ENCODE measurements around the gene FSIP1. TPM values are rescaled to one million over a fixed set of nuclear protein-coding genes. Genes with fewer than 3 reads are reported as not detected.

FSIP1 gene
- total RNA-seq, 2 experiments from 2014 or later: 0.62 to 0.74 TPM

DNA sequence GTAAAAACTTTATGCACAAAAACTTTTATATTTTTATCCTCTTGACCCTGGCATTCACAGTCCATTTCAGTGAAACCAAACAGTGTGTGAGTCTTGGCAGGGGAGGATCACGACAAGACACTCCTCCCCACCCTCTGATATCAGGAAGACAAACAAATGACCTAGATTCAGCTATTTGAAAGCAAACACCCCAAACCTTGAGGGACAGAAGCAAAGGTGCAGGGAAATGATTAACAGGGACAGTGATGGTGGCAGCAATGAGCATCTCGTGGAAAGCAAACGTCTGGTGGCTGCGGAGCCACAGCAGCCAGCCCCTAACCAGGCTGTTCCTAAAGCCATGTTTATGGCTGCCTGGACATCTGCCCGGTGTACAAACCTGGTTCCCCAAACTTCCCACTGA, 52.1 kb downstream of the FSIP1 start:
- no peaks in the 10 kb centered on the region for H3K4me1 Mint-ChIP-seq
- H3K9me3 Mint-ChIP-seq: no peaks in the 10 kb centered on the region
- H3K36me3 Mint-ChIP-seq: no peaks in the 10 kb centered on the region
- H3K27me3 Mint-ChIP-seq: peaks cover 12% of the 10 kb centered on the region
- no peak overlapping the region for H3K4me3 Mint-ChIP-seq
- H3K27ac Mint-ChIP-seq: no peak overlapping the region
- DNase-seq: no peak

DNA sequence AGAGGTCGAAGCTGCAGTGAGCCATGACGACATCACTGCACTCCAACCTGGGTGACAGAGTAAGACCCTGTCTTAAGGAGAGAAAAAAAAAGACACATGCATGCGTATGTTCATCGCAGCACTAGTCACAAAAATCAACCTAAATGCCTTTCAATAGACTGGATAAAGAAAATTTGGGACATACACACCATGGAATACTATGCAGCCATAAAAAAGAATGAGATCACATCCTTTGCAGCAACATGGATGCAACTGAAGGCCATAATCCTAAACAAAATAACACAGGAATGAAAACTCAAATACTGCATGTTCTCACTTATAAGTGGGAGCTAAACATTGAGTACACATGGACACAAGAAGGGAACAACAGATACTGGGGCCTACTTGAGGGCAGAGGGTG, 53.1 kb downstream of the FSIP1 start:
- Mint-ChIP-seq H3K4me3 (no peak overlapping the region), H3K36me3 (no peaks in the 10 kb centered on the region), H3K4me1 (no peaks in the 10 kb centered on the region), H3K27ac (no peak overlapping the region), H3K27me3 (peaks cover 15% of the 10 kb centered on the region), H3K9me3 (no peaks in the 10 kb centered on the region)
- DNase-seq: no peak

DNA sequence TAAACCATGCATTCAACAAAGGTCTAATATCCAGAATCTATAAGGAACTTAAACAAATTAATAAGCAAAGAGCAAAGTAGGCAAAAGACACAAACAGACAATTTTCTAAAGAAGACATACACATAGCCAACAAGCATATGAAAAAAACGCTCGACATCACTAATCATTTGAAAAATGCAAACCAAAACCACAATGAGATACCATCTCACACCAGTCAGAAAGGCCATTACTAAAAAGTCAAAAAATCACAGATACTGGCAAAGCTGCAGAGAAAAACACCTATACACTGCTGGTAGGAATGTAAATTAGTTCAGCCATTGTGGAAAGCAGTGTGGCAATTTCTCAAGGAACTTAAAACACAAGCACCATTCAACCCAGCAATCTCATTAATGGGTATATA, 53.8 kb downstream of the FSIP1 start:
- Mint-ChIP-seq H3K4me1 (no peaks in the 10 kb centered on the region), H3K36me3 (no peaks in the 10 kb centered on the region), H3K4me3 (no peak overlapping the region), H3K27me3 (peaks cover 18% of the 10 kb centered on the region), H3K27ac (no peak overlapping the region), H3K9me3 (no peaks in the 10 kb centered on the region)
- DNase-seq: no peak

DNA sequence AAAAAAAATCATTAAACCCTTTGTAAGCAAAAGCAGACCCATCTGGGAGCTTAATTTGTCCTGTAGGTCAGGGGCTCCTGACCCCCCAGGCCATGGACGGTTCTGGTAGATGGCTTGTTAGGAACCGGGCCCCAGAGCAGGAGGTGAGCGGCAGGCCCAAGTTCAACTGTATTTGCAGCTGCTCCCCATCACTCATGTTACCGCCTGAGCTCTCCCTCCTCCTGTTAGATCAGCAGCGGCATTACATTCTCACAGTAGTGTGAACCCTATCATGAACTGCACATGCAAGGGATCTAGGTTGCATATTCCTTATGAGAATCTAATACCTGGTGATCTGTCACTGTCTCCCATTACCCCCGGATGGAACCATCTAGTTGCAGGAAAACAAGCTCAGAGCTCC, 60.7 kb downstream of the FSIP1 start:
- DNase-seq: no peak
- Mint-ChIP-seq H3K9me3 (no peaks in the 10 kb centered on the region), H3K36me3 (no peaks in the 10 kb centered on the region), H3K27me3 (peaks cover 7% of the 10 kb centered on the region), H3K4me1 (peaks cover 7% of the 10 kb centered on the region), H3K4me3 (no peak overlapping the region), H3K27ac (no peak overlapping the region)

DNA sequence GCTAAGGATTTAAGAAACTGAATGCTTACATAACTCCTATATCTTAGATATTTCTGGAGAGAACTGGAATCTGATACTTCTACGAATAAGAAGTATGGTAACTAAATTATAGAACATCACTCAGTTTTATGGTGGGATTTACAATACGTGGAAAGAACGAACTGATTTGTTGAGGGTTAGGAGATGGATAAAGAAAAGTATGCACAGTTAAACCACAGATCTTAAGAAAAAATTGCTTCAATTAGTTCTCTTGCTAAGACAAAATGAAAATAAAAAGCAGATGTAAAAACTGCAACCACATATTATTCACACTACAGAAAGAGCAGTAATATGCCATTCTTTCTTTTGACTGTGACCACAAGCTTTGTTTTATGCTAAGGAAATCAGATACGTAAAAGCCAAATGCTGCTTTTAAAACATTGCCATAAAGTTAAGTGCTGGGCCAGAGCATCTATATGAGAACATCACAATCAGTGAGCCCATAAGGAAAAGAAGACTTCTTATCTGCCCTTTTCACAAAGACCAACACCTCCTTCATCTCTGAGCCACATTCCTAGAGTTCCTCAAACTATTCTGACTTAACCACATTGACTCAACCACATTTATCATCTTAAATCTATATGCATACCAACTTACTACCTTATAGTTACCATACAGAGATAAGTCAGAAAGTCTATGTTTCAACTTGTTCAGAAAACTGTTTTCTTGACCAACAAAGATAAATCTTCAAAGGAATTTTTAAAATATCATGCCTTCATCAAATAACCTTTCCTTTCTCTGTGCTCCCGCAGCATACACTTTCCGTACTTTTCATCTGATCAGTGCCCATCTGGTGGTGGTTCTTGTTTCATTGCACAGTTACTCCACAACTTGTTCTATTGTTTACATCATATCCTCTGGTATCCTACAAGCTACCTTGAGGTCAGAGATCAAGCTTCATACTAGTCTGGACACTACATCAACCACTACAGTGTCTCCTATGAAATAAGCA, 61.7 kb downstream of the FSIP1 start:
- peaks cover 7% of the 10 kb centered on the region for H3K27me3 Mint-ChIP-seq
- H3K4me3 Mint-ChIP-seq: no peak overlapping the region

DNA sequence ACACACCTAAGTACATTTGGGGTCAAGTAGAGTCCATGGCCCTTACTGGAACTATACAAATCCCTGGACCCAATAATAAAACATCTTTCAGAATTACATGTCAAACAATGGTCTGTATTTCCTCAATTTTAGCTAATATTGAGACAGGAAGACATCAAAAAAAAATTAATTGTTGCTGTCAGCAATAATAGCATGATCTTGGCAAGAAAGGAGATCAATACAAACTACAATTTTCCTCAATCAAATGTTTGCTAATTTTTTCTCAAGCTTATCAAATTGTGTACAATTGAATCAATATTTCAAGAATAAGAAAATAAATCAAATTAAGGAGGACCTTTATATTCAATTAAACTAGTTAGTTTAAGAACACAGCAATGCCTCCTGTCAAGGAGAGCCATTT, 62.6 kb downstream of the FSIP1 start:
- Mint-ChIP-seq H3K36me3 (no peaks in the 10 kb centered on the region), H3K4me3 (no peak overlapping the region), H3K27ac (no peak overlapping the region), H3K4me1 (peaks cover 7% of the 10 kb centered on the region), H3K9me3 (no peaks in the 10 kb centered on the region), H3K27me3 (peaks cover 7% of the 10 kb centered on the region)
- no peak for DNase-seq

More for the DNA sequence above, 61.7 kb downstream of the FSIP1 start:
- Mint-ChIP-seq H3K9me3 (no peaks in the 10 kb centered on the region), H3K27ac (no peak overlapping the region), H3K4me1 (peaks cover 7% of the 10 kb centered on the region), H3K36me3 (no peaks in the 10 kb centered on the region)
- DNase-seq: no peak

DNA sequence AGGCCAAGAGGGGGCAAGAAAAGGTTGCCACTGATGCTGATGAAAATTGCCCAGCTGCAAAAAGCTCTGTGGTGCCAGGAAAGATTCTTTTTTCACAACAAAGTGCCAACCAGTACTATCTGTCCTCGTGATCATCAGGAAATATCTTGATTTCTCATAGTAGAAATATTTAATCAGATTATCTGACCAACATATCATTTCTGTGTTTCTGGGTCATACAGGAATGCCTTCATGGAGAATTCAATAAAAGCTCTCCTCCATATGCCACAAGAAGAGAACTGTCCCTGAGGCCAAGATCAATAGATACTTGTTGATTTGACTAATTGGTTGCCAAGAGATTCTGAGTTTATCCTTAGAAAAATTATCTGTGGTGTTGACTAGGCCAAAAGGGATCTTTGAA, 63.5 kb downstream of the FSIP1 start:
- Mint-ChIP-seq H3K27me3 (no peaks in the 10 kb centered on the region), H3K9me3 (no peaks in the 10 kb centered on the region), H3K27ac (no peak overlapping the region), H3K36me3 (no peaks in the 10 kb centered on the region), H3K4me1 (peaks cover 7% of the 10 kb centered on the region), H3K4me3 (no peak overlapping the region)
- no peak for DNase-seq

DNA sequence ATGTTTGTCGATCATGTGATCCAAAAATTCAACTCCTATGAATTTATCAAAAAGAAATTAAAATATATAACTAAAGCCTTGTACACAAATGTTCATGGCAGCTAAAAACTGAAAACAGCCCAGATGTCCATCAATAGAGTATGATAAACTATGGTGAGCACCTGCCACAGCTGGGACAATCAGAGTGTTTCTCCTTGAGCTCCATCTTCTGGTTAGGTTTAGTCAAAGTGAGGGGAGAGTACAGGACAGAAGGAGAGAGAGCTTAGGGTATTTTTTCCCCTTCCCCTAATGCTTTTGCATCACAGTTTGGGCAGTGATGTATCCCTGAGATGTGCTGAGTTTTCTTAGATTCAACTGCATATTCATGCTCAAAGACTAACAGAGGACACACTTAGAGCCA, 65.5 kb downstream of the FSIP1 start:
- H3K36me3 Mint-ChIP-seq: no peaks in the 10 kb centered on the region
- no peak overlapping the region for H3K27ac Mint-ChIP-seq
- no peak for DNase-seq
- H3K9me3 Mint-ChIP-seq: no peaks in the 10 kb centered on the region
- peaks cover 7% of the 10 kb centered on the region for H3K4me1 Mint-ChIP-seq
- no peak overlapping the region for H3K4me3 Mint-ChIP-seq
- H3K27me3 Mint-ChIP-seq: no peaks in the 10 kb centered on the region

DNA sequence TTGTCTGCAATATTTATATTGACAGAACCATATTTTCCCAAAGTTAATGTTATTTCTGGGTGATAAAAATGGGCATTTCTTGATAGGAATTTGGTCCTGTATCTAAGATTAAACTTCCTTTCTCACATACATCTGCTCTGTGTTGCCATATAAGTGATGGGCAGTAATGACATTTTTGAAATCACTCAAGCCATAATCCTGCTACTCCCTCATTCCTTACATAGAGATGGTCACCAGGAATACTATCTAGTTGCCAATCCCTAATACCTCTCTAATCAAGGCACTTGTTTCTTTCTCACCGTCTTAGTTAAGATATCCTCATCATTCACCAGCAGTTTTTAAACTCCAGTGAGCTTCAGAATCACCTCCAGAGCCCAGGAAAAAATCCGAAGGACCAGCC, 68.4 kb downstream of the FSIP1 start:
- no peaks in the 10 kb centered on the region for H3K36me3 Mint-ChIP-seq

DNA sequence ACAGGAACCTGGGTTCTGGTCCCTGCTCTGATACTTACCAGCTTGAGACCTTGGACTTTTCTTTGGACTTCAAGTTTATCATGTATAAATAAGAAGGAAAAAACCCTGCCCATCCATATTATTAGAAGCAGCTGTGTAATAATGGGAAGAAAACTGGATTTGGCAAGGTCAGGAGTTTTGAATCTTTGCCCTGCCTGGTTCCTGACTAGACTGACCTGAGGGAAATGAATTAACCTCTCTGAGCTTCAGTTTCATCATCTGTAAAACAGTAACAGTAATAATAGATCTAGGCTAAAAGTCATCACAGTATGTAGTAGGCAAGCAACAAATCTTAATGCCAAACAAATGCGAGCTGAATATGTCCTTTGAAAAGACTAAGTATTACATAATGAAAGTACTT, 68.8 kb downstream of the FSIP1 start:
- Mint-ChIP-seq H3K4me3 (no peak overlapping the region), H3K27ac (no peak overlapping the region), H3K36me3 (no peaks in the 10 kb centered on the region), H3K27me3 (no peaks in the 10 kb centered on the region), H3K4me1 (no peaks in the 10 kb centered on the region), H3K9me3 (no peaks in the 10 kb centered on the region)
- DNase-seq: no peak

More for the DNA sequence above, 68.4 kb downstream of the FSIP1 start:
- no peak for DNase-seq
- no peak overlapping the region for H3K27ac Mint-ChIP-seq
- H3K27me3 Mint-ChIP-seq: no peaks in the 10 kb centered on the region
- H3K9me3 Mint-ChIP-seq: no peaks in the 10 kb centered on the region
- no peak overlapping the region for H3K4me3 Mint-ChIP-seq
- H3K4me1 Mint-ChIP-seq: no peaks in the 10 kb centered on the region

DNA sequence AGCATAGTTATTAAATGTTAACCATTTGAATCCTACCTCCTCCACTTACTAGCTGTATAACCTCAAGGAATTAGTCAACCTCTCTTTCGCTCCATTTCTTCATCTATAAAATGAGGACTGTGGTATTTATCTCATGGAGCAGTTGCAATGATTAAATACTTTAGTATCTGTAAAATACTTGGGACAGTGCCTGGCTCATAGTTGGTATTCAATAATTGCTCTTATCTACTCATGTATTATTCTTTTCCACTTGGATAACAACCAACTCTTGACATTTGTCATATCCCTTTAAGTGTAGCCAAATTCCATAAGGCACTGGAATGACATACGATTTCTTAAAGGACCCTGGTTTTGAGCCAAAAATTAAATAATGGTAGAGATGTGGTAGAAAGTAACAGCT, 72.0 kb downstream of the FSIP1 start:
- DNase-seq: no peak
- no peaks in the 10 kb centered on the region for H3K36me3 Mint-ChIP-seq
- H3K9me3 Mint-ChIP-seq: no peaks in the 10 kb centered on the region
- H3K4me1 Mint-ChIP-seq: no peaks in the 10 kb centered on the region
- no peak overlapping the region for H3K27ac Mint-ChIP-seq
- H3K4me3 Mint-ChIP-seq: no peak overlapping the region
- H3K27me3 Mint-ChIP-seq: no peaks in the 10 kb centered on the region

DNA sequence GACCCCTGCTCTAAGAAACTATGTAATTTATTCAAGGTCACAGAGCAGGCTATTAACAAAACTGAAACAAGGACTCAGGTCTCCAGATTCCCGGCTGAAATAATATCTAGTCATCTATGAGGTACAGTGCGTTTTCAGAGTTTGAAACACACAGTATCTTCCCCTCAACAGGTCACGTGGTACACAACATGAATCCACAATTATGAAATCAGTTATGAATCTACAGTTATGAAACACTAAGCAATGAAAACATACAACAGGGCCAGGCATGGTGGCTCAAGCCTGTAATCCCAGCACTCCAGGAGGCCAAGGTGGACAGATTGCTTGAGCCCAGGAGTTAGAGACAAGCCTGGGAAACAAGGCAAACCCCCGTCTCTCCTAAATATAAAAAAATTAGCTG, 72.7 kb downstream of the FSIP1 start:
- no peak for DNase-seq
- no peak overlapping the region for H3K4me3 Mint-ChIP-seq
- H3K9me3 Mint-ChIP-seq: no peaks in the 10 kb centered on the region
- no peak overlapping the region for H3K27ac Mint-ChIP-seq
- H3K36me3 Mint-ChIP-seq: no peaks in the 10 kb centered on the region
- H3K4me1 Mint-ChIP-seq: no peaks in the 10 kb centered on the region
- H3K27me3 Mint-ChIP-seq: no peaks in the 10 kb centered on the region

DNA sequence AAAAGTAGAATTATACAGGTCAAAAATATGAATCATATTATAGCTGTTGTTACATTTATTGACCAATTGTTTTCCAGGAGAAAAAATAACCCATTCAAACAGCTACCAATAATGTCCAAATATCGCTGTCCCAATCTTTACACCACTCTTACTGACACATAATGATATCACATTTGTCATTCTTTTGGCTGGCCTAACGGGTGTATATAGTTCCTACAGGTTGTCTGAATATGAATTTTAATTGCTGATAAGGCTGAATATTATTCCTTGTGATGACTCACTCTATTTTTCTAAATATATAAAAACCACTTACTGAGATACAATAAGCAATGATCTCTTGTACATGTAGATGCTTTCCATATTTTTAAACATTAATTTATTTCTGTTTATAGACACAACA, 76.4 kb downstream of the FSIP1 start:
- no peaks in the 10 kb centered on the region for H3K9me3 Mint-ChIP-seq
- no peak for DNase-seq
- H3K36me3 Mint-ChIP-seq: no peaks in the 10 kb centered on the region
- no peaks in the 10 kb centered on the region for H3K4me1 Mint-ChIP-seq
- H3K27ac Mint-ChIP-seq: no peak overlapping the region
- H3K27me3 Mint-ChIP-seq: no peaks in the 10 kb centered on the region
- no peak overlapping the region for H3K4me3 Mint-ChIP-seq

DNA sequence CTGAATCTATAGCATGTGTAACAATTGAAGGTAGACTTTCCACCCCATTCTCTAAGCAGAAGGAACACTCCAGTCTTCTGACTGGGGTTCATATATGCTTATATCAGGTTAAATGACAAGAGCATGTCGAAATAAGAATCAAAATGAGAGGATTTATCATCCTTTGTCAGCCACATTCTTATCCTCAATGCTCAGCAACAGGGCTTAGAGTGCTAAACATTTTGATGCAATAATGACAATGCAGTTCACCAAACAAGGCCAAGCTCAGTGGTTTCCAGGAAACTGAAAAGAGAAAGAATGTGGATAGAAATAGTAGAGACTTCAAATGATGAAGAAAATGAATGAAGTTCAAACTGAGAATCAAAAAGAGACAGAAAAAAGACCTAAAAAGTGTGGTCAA, 78.0 kb downstream of the FSIP1 start:
- Mint-ChIP-seq H3K27ac (no peak overlapping the region), H3K9me3 (no peaks in the 10 kb centered on the region), H3K36me3 (no peaks in the 10 kb centered on the region), H3K4me1 (no peaks in the 10 kb centered on the region), H3K4me3 (no peak overlapping the region), H3K27me3 (no peaks in the 10 kb centered on the region)
- no peak for DNase-seq

DNA sequence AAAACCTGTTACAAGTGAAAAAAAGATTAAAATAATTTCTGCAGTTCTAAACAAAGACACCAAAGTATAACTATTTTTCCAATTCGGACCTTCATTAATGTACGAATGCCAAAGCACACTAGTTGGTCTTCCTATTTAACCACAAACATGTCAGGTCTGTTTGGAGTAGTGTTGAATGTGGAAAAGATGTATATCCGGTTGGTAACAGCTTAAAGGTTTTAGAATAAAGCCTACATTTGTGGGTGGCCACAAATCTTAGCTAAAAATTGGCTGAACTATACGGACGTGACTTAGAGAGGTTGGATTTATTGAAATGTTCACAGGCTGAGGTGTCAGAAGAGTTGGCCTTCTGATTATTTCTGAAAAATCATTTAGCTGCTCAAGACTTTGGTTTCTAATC, 78.4 kb downstream of the FSIP1 start:
- Mint-ChIP-seq H3K27me3 (no peaks in the 10 kb centered on the region), H3K27ac (no peak overlapping the region)

DNA sequence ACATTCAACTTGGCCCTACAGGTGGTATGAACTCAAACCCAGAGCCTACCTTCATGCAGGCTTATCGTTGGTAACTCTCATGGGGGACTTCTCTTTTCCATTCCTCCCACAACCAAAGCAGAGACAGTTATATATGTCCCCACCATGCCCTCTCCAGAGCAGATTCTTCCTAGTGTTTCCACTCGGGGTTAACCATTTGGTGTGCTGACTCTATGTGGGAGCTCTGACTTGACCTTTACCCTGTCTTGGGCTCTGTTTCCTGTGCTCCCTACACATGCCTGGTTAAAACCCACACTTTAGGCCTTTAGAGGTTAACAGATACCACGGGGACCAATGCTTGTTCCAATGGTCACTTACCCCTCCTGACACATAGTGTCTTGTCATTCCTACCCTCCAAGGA, 80.7 kb downstream of the FSIP1 start:
- no peak overlapping the region for H3K4me3 Mint-ChIP-seq
- H3K27me3 Mint-ChIP-seq: no peaks in the 10 kb centered on the region
- H3K27ac Mint-ChIP-seq: no peak overlapping the region
- DNase-seq: no peak
- H3K4me1 Mint-ChIP-seq: no peaks in the 10 kb centered on the region
- H3K9me3 Mint-ChIP-seq: no peaks in the 10 kb centered on the region
- no peaks in the 10 kb centered on the region for H3K36me3 Mint-ChIP-seq

More for the DNA sequence above, 78.4 kb downstream of the FSIP1 start:
- Mint-ChIP-seq H3K4me3 (no peak overlapping the region), H3K9me3 (no peaks in the 10 kb centered on the region), H3K4me1 (no peaks in the 10 kb centered on the region), H3K36me3 (no peaks in the 10 kb centered on the region)
- no peak for DNase-seq

All from activated naive CD8-positive, alpha-beta T cell treated with anti-CD3 and anti-CD28 coated beads for 36 hours (primary cell).